HepG2 (cell line): ENCODE results near the gene ACSS2. TPM values are rescaled to one million over a fixed set of nuclear protein-coding genes. Genes with fewer than 3 reads are reported as not detected.
A peak's percentile ranks its signal among the peaks of the same experiment; 100 is the strongest.

ENCODE experiments used
- ARID3A ChIP-seq: IDR thresholded peaks from 2 replicates; pipeline ENCODE4 v1.6.1; 2012; ENCODE audit warnings: low read depth, low read length, improper control_type of control experiment
- ATF7 ChIP-seq, 2 experiments: fragments of 450-650 bp in 1 of 2; sonication (generic) in 1 of 2; formaldehyde crosslinking in 1 of 2; IDR thresholded peaks; 2 replicates each; pipeline versions ENCODE4 v1.4.0 to v1.6.1; 2016 to 2020; ENCODE audit warnings: antibody characterized with exemption in 1 of 2, mild to moderate bottlenecking in 1 of 2, missing genetic modification reagents in 1 of 2
- ETV6 ChIP-seq: sonication (generic); formaldehyde crosslinking; conservative IDR thresholded peaks from 2 replicates; pipeline ENCODE4 v1.4.0; 2020; ENCODE audit warnings: missing genetic modification reagents
- GMEB1 ChIP-seq: sonication (generic); formaldehyde crosslinking; IDR thresholded peaks from 2 replicates; pipeline ENCODE4 v1.5.1; 2020; ENCODE audit warnings: missing genetic modification reagents, mild to moderate bottlenecking, borderline replicate concordance
- HIC2 ChIP-seq: sonication (generic); formaldehyde crosslinking; IDR thresholded peaks from 2 replicates; pipeline ENCODE4 v1.9.0; 2022; ENCODE audit warnings: low read depth, missing genetic modification reagents
- KLF13 ChIP-seq: sonication (generic); formaldehyde crosslinking; IDR thresholded peaks from 2 replicates; pipeline ENCODE4 v1.4.0; 2020; ENCODE audit warnings: mild to moderate bottlenecking, missing genetic modification reagents
- MEIS2 ChIP-seq: sonication (generic); formaldehyde crosslinking; IDR thresholded peaks from 2 replicates; pipeline ENCODE4 v1.9.0; 2021; ENCODE audit warnings: mild to moderate bottlenecking, missing genetic modification reagents
- MTA3 ChIP-seq: sonication (generic); formaldehyde crosslinking; IDR thresholded peaks from 2 replicates; pipeline ENCODE4 v1.4.0; 2020; ENCODE audit warnings: missing genetic modification reagents
- NR2F6 ChIP-seq, 2 experiments: IDR thresholded peaks; 2 replicates each; pipeline ENCODE4 v1.6.1; 2016; ENCODE audit warnings: antibody characterized with exemption in 1 of 2, mild to moderate bottlenecking in 1 of 2
- PPARG ChIP-seq: conservative IDR thresholded peaks from 2 replicates; pipeline ENCODE4 v1.6.1; 2016; ENCODE audit warnings: missing biosample characterization, missing genetic modification reagents
- TRAFD1 ChIP-seq: sonication (generic); formaldehyde crosslinking; IDR thresholded peaks from 2 replicates; pipeline ENCODE4 v1.5.1; 2020; ENCODE audit warnings: missing genetic modification reagents, mild to moderate bottlenecking, borderline replicate concordance
- ZBTB39 ChIP-seq: sonication (generic); formaldehyde crosslinking; IDR thresholded peaks from 2 replicates; pipeline ENCODE4 v1.5.0; 2020; ENCODE audit warnings: missing genetic modification reagents
- ZNF451 ChIP-seq: sonication (generic); formaldehyde crosslinking; IDR thresholded peaks from 2 replicates; pipeline ENCODE4 v1.5.0; 2020; ENCODE audit warnings: mild to moderate bottlenecking, missing genetic modification reagents
- ZNF550 ChIP-seq: sonication (generic); formaldehyde crosslinking; IDR thresholded peaks from 2 replicates; pipeline ENCODE4 v1.4.0; 2020; ENCODE audit warnings: mild to moderate bottlenecking, missing genetic modification reagents, borderline replicate concordance
- ZNF615 ChIP-seq: sonication (generic); formaldehyde crosslinking; IDR thresholded peaks from 2 replicates; pipeline ENCODE4 v1.5.0; 2020; ENCODE audit warnings: mild to moderate bottlenecking, missing genetic modification reagents, borderline replicate concordance
- ZNF724P ChIP-seq: sonication (generic); formaldehyde crosslinking; IDR thresholded peaks from 2 replicates; pipeline ENCODE4 v1.8.0; 2022; ENCODE audit warnings: missing genetic modification reagents, borderline replicate concordance
- ZNF766 ChIP-seq: sonication (generic); formaldehyde crosslinking; IDR thresholded peaks from 2 replicates; pipeline ENCODE4 v1.5.0; 2020; ENCODE audit warnings: missing genetic modification reagents, borderline replicate concordance
- polyA plus RNA-seq, 8 experiments: library from polyadenylated mRNA; depleted of rRNA in 3 of 8; stranded (reverse) in 7 of 8; unstranded in 1 of 8; fragments of >200 nt; fragmentation: Illumina TruSeq in 4 of 8; extraction: Trizol in 4 of 8; gene quantifications; 2 replicates each; pipeline versions ENCODE4 v1.2.1 to v1.2.3, GENCODE V29; 2011 to 2016; ENCODE audit warnings: low read depth in 4 of 8, missing spikeins in 1 of 8, mixed read lengths in 1 of 8; ENCODE audit not compliant: insufficient read depth in 1 of 8
- total RNA-seq, 5 experiments: library from RNA; depleted of rRNA; stranded (reverse); fragments of >200 nt; fragmentation: Illumina TruSeq; extraction: Trizol; gene quantifications; 2 replicates each; pipeline ENCODE4 v1.2.3, GENCODE V29; 2016; ENCODE audit warnings: low read depth in 1 of 5

ACSS2 gene
- total and polyA plus RNA-seq, 2 of the 13 experiments (the other 11 are each of a cell fraction or from before 2014, with no cell fraction given), result 72.8 to 89.7 TPM

- TF ChIP-seq KLF13 (CRISPR knock-in tag) (no peak), ZNF615 (CRISPR knock-in tag) (no peak), GMEB1 (CRISPR knock-in tag) (no peak; the same call in 1 of the 2 replicates), ZNF724P (CRISPR knock-in tag) (peak; percentile 46; the same call in 1 of the 2 replicates), ZNF550 (CRISPR knock-in tag) (no peak), MTA3 (no peak), ARID3A (no peak), ZNF451 (CRISPR knock-in tag) (peak; percentile 36; the same call in 1 of the 2 replicates), HIC2 (CRISPR knock-in tag) (peak; percentile 22; the same call in 1 of the 2 replicates), ATF7 (IDR thresholded peaks at IDR 0.05) (no peak), ATF7 (CRISPR knock-in tag; IDR thresholded peaks at IDR 0.05) (no peak), ZNF766 (CRISPR knock-in tag) (peak; percentile 86; the same call in 1 of the 2 replicates), NR2F6 (IDR thresholded peaks at IDR 0.05) (no peak), NR2F6 (CRISPR knock-in tag; IDR thresholded peaks at IDR 0.05) (no peak), ZBTB39 (no peak), ETV6 (no peak; the same call in 1 of the 2 replicates), MEIS2 (CRISPR knock-in tag) (peak; percentile 67; the same call in 1 of the 2 replicates), PPARG (CRISPR knock-in tag) (no peak), TRAFD1 (CRISPR knock-in tag) (no peak; the same call in 1 of the 2 replicates)
Observed at GRCh38 chr20:34876406-34877282, at the start of gene ACSS2 (continued).
